GM18505 (cell line): ENCODE measurements around the gene RNF130.
A peak's percentile ranks its signal among the peaks of the same experiment; 100 is the strongest.

Source experiments
- ATAC-seq: cut with Tn5 transposase; IDR thresholded peaks from one replicate; pipeline ENCODE4 v1.9.1; 2021; ENCODE audit not compliant: unreplicated experiment
- POLR2A ChIP-seq: IDR thresholded peaks from 4 replicates; pipeline ENCODE4 v1.6.1; 2011; ENCODE audit warnings: borderline replicate concordance; ENCODE audit not compliant: insufficient read depth, insufficient read length; ENCODE audit errors: extremely low read depth

RNF130 gene, protein sequence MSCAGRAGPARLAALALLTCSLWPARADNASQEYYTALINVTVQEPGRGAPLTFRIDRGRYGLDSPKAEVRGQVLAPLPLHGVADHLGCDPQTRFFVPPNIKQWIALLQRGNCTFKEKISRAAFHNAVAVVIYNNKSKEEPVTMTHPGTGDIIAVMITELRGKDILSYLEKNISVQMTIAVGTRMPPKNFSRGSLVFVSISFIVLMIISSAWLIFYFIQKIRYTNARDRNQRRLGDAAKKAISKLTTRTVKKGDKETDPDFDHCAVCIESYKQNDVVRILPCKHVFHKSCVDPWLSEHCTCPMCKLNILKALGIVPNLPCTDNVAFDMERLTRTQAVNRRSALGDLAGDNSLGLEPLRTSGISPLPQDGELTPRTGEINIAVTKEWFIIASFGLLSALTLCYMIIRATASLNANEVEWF

GRCh38 chr5:180071531-180072255 lies at the start of gene RNF130:
RNF130 (minus strand) TSS chr5:180071759; CDS start chr5:180071702, 57 bp downstream.
- TF ChIP-seq POLR2A, result peak; percentile 57
- peak; percentile 52 for ATAC-seq

DNA sequence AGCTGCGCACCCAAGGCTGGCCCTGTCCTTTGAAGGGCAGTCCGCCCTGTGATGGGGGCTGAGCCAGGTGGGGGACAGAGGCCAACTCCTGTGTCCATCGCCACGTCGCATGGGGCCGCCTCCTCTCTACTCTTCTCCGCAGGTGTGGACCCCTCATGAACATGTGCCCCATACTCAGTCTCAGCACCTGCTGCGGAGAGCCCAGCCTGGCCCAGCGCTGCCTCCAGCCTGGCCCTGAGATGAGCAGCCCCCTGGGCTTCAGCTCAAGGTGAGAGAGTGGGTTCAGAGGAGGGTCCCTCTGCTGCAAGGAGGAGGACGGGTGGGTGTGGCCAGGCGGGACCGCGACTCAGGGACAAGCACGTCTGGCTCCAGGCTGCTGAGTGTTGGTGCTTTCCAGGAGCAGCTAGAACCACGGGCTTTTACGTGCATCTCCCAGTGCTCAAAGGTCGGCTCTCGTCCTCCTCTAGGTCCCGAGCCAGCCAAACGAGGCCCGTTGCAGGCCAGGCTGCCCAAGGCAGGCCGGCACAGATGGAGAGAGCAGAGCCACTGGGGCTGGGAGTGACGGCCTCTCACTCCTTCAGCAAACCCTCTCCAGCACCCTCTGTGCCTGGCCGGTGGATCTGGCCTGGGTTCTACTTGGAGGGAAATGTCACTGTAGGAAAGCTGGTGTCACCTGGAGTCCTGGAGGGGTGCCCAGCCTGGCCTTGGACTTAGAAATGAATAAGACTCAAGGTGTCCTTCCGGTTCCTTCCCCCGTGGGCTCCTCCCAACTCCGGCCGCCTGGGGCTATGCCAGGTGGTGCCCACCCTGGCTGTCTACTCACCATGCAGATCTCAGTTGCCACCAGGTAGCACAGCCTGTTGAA lies 48.9 kb upstream of the RNF130 start:
- no peak for TF ChIP-seq POLR2A
- no peak for ATAC-seq

DNA sequence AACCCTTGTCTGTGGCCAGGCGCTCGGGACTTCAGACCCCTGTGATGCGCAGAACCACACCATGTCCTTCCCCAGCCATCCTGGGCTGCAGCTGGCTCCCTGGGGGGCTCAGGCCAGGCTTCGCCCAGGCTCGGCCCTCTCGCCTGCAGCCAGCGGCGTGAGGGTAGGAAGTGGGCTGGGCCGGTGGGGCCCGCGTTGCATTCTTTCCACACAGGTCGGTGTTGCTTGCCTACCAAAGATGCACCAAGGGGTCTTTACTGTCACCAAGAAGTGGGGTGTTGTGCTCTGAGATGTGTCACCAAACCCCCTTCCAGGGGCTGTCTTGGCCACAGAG lies 48.3 kb upstream of the RNF130 start:
- no peak for TF ChIP-seq POLR2A
- no peak for ATAC-seq

- ATAC-seq, result no peak
- TF ChIP-seq POLR2A, result no peak
Measured at GRCh38 chr5:180119031-180119902, 47.7 kb upstream of the RNF130 start.

DNA sequence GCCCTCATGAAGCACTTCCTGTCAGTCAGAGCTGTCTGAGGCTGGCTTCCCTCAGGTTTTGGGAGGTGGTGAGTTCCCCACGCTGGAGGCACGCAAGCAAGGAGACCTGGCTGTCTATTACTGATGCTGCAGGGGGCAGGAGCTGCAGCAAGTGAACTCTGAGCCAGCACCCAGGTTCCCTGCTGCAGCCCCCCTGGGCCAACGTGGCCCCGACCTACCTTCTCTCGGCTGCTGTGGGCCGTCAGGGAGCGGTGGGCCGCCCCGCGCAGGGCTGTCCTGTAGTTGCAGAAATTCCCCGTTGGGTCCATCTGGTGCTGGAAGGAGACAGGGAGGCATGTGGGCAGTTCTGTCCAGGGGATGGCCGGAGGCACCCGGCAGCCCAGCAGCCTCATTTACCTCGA lies 46.8 kb upstream of the RNF130 start:
- no peak for ATAC-seq
- no peak for TF ChIP-seq POLR2A

- no peak for ATAC-seq
- no peak for TF ChIP-seq POLR2A
Measured at GRCh38 chr5:180117000-180117725, 45.6 kb upstream of the RNF130 start.

GRCh38 chr5:180116077-180116999 lies 44.8 kb upstream of the RNF130 start:
- no peak for TF ChIP-seq POLR2A

GRCh38 chr5:180115326-180116076 lies 43.9 kb upstream of the RNF130 start:
- TF ChIP-seq POLR2A, result no peak
- no peak for ATAC-seq

More at GRCh38 chr5:180116077-180116999, 44.8 kb upstream of the RNF130 start:
- ATAC-seq, result no peak

- ATAC-seq, result no peak
- no peak for TF ChIP-seq POLR2A
Measured at GRCh38 chr5:180114304-180115003, 42.9 kb upstream of the RNF130 start.
